Measurements from ENCODE around the gene SFXN2. TPM values are rescaled to one million over a fixed set of nuclear protein-coding genes. Genes with fewer than 3 reads are reported as not detected.

The SFXN2 gene
- total RNA-seq, 1 donor from 2014 or later = 6.3 TPM

DNA sequence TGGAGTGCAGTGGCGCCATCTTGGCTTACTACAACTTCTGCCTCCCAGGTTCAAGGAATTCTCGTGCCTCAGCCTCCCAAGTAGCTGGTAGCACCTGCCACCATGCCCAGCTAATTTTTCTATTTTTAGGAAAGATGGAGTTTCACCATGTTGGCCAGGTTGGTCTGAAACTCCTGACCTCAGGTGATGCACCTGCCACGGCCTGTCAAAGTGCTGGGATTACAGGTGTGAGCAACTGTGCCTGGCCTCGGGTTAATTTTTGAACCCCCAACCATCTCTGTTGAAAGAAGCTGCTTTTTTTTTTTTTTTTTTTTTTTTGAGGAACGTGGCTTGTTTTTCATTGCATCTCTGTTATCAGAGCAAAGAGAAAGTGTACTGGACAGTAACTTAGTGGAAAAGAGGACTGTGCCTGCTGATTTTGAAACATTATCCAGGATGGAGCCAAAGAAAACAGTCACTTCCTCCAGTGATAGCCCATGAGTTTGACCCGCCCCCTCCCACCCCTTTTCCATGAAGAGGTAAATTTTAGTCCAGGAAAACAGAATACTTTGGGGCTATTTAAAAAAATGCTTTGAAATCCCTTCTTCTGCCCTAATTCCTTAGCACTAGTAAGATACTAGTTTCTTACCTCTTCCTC lies 67.6 kb downstream of the SFXN2 start:
- no peak overlapping the region for H3K4me3 Mint-ChIP-seq (ENCODE audit: unreplicated experiment)
- TF ChIP-seq, protein P1, sequence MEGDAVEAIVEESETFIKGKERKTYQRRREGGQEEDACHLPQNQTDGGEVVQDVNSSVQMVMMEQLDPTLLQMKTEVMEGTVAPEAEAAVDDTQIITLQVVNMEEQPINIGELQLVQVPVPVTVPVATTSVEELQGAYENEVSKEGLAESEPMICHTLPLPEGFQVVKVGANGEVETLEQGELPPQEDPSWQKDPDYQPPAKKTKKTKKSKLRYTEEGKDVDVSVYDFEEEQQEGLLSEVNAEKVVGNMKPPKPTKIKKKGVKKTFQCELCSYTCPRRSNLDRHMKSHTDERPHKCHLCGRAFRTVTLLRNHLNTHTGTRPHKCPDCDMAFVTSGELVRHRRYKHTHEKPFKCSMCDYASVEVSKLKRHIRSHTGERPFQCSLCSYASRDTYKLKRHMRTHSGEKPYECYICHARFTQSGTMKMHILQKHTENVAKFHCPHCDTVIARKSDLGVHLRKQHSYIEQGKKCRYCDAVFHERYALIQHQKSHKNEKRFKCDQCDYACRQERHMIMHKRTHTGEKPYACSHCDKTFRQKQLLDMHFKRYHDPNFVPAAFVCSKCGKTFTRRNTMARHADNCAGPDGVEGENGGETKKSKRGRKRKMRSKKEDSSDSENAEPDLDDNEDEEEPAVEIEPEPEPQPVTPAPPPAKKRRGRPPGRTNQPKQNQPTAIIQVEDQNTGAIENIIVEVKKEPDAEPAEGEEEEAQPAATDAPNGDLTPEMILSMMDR (IDR thresholded peaks at IDR 0.05; ENCODE audit: unreplicated experiment) = no peak
- DNase-seq (ENCODE audit: low spot score) = no peak
- peaks cover 2% of the 10 kb centered on the region for H3K27me3 Mint-ChIP-seq (ENCODE audit: unreplicated experiment)
- peaks cover 9% of the 10 kb centered on the region for H3K36me3 Mint-ChIP-seq (ENCODE audit: low read depth, unreplicated experiment)
- H3K27ac Mint-ChIP-seq (ENCODE audit: unreplicated experiment) = no peak overlapping the region
- H3K4me1 Mint-ChIP-seq (ENCODE audit: unreplicated experiment) = peaks cover 48% of the 10 kb centered on the region
- no peaks in the 10 kb centered on the region for H3K9me3 Mint-ChIP-seq (ENCODE audit: unreplicated experiment)

DNA sequence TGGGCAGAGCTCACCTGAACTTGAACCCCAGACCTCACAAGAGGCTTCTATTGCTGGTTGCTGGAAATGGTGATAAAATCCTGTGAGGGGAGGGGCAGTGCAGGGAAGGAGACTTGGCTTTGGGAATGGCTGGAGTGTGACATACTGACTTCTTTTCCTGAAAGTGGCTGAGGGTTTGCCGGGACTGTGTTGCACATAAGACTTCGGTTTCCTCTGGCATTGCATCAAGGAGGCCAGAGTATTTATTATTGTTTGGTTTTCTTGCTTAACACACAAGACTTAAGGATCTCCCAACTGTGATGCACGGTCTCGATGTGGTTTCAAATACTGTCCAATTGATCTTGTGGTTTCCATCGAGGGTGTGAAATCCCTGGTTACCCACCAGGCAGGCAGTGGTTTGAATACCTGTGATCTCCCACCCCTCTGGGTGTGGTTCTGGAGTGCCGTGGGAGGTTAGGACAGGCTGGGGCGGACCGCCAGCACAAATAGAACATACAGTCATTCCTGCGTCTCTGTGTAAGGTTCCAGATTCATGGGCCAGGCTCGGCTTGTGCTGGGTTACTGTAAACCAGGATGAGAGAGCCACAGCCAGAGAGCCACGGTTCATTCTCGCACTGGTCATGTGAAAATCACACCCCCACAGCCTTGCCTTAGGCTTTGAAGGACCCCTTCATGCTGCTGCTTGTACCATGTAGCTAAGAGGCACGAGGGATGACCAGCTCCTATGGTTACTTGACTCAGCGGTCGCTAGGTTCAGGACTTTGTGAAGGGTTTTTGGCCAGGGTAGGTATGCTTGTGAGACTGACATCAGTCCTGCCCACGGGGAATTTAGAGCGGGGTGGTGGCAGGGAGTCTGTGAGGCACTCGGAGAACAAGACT lies 68.5 kb downstream of the SFXN2 start:
- H3K27ac Mint-ChIP-seq (ENCODE audit: unreplicated experiment) = peak overlapping the region; percentile 13
- peaks cover 9% of the 10 kb centered on the region for H3K36me3 Mint-ChIP-seq (ENCODE audit: low read depth, unreplicated experiment)
- no peak for DNase-seq (ENCODE audit: low spot score)
- no peaks in the 10 kb centered on the region for H3K27me3 Mint-ChIP-seq (ENCODE audit: unreplicated experiment)
- no peak overlapping the region for H3K4me3 Mint-ChIP-seq (ENCODE audit: unreplicated experiment)
- H3K9me3 Mint-ChIP-seq (ENCODE audit: unreplicated experiment) = no peaks in the 10 kb centered on the region
- H3K4me1 Mint-ChIP-seq (ENCODE audit: unreplicated experiment) = peaks cover 43% of the 10 kb centered on the region
- TF ChIP-seq, protein P1 (IDR thresholded peaks at IDR 0.05; ENCODE audit: unreplicated experiment) = no peak

DNA sequence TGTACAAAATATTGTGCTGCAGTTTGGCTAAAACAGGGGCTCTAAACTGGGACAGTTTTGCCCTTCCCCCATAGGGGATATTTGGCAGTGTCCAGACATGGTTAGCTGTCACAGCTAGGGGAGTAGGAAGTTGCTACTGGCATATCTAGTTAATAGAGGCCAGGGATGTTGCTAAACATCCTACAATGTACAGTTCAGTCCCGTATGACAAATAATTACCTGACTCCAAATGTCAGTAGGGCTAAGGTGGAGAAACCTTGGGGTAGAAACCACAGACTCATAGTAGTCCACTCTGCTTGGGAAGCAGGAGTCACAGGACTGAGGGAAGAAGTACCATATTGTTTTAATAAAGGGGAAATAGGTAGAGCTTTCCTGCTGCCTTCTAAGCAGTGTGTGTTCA lies 69.1 kb downstream of the SFXN2 start:
- Mint-ChIP-seq H3K4me3 (ENCODE audit: unreplicated experiment) (no peak overlapping the region), H3K4me1 (ENCODE audit: unreplicated experiment) (peaks cover 36% of the 10 kb centered on the region), H3K27me3 (ENCODE audit: unreplicated experiment) (no peaks in the 10 kb centered on the region), H3K9me3 (ENCODE audit: unreplicated experiment) (no peaks in the 10 kb centered on the region), H3K36me3 (ENCODE audit: low read depth, unreplicated experiment) (peaks cover 9% of the 10 kb centered on the region), H3K27ac (ENCODE audit: unreplicated experiment) (no peak overlapping the region)
- DNase-seq (ENCODE audit: low spot score) = no peak
- TF ChIP-seq, protein P1 (IDR thresholded peaks at IDR 0.05; ENCODE audit: unreplicated experiment) = no peak

DNA sequence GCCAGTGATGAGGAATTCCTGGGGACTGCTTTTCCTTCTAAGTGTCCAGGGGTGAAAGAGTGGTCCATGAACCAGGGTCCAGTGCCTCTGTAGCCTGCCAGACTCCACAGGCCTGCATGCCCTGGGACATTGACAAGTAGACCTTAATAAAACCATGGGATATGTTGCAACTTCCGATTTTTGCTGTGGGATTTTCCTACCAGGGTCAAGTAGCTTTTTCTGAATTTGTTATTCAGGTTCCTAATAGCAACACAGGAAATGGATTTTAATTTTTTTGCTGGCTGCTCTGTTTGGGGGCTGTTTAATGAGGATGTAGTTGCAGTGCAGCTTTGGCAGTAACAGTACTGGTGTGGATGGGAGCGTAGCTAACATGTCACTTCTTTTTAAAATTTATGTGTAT lies 71.4 kb downstream of the SFXN2 start:
- H3K4me3 Mint-ChIP-seq (ENCODE audit: unreplicated experiment) = no peak overlapping the region
- TF ChIP-seq, protein P1 (IDR thresholded peaks at IDR 0.05; ENCODE audit: unreplicated experiment) = no peak
- H3K27me3 Mint-ChIP-seq (ENCODE audit: unreplicated experiment) = no peaks in the 10 kb centered on the region
- H3K27ac Mint-ChIP-seq (ENCODE audit: unreplicated experiment) = no peak overlapping the region
- peaks cover 12% of the 10 kb centered on the region for H3K36me3 Mint-ChIP-seq (ENCODE audit: low read depth, unreplicated experiment)
- peaks cover 29% of the 10 kb centered on the region for H3K4me1 Mint-ChIP-seq (ENCODE audit: unreplicated experiment)
- H3K9me3 Mint-ChIP-seq (ENCODE audit: unreplicated experiment) = no peaks in the 10 kb centered on the region
- no peak for DNase-seq (ENCODE audit: low spot score)

Data from endothelial cell (in vitro differentiated cells).